Activated naive CD8-positive, alpha-beta T cell treated with anti-CD3 and anti-CD28 coated beads, Interleukin-2, amount 50 U/mL, for 24 hours (primary cell): ENCODE data around the gene AMDHD1.

Experiments used
- ATAC-seq: fragments of 150-1000 bp; cut with Tn5 transposase; one replicate; pipeline ENCODE4 v1.10.0; 2021
- DNase-seq: peaks from one replicate; pipeline ENCODE4 v3.0.0; 2021
- H3K27ac Mint-ChIP-seq: one replicate; pipeline ENCODE4 v1.8.0; 2021; ENCODE audit warnings: mild to moderate bottlenecking, mixed read lengths
- H3K27me3 Mint-ChIP-seq: one replicate; pipeline ENCODE4 v1.8.0; 2021; ENCODE audit warnings: mixed read lengths
- H3K36me3 Mint-ChIP-seq: one replicate; pipeline ENCODE4 v1.8.0; 2021; ENCODE audit warnings: low read depth, mixed read lengths
- H3K4me1 Mint-ChIP-seq: one replicate; pipeline ENCODE4 v1.8.0; 2021; ENCODE audit warnings: mixed read lengths
- H3K4me3 Mint-ChIP-seq: one replicate; pipeline ENCODE4 v1.8.0; 2021; ENCODE audit warnings: mild to moderate bottlenecking, moderate library complexity, mixed read lengths
- H3K9me3 Mint-ChIP-seq: one replicate; pipeline ENCODE4 v1.8.0; 2021; ENCODE audit warnings: mixed read lengths

The AMDHD1 gene

DNA sequence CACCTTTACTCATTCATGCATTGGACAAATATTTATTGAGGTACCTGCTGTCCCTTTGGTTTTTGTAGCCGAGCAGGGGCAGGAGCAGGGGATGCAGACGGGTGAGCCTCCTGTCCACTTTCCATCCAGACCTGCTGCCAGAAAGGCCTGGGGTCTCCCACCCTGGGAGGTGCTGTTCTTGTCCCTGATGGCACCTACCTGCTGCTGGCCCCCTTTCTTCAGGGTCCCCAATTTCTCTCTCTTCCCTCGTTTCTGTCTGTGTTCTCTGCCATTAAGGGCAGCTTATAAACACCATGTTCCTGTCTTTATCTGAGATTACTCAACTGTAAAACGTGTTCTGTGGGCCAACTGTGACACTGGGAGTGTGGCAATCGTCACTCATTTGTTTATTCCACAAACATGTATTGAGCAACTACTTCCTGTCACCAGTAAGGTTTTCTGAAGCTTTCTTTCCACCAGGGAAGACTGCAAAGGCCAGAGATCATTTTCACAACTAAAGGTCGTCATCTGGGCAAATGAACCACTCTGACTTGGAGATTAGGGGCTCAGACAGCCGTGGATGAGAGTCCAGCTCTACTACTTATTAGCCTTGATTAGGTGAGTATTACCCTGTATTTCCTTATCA is 53.0 kb downstream of the AMDHD1 start, which contains the start of gene HAL:
Gene HAL, minus strand, starts transcription at position 311 of the 625 bp plus-strand sequence. CDS start 434 bp downstream, outside the sequence.
- H3K27me3 Mint-ChIP-seq: no peaks in the 10 kb centered on the region
- ATAC-seq (no peak), DNase-seq (no peak)
- H3K4me1 Mint-ChIP-seq: peaks cover 5% of the 10 kb centered on the region
- H3K36me3 Mint-ChIP-seq: peaks cover 3% of the 10 kb centered on the region
- H3K4me3 Mint-ChIP-seq: no peak within 1 kb of the TSS
- H3K9me3 Mint-ChIP-seq: no peaks in the 10 kb centered on the region
- no peak within 1 kb of the TSS for H3K27ac Mint-ChIP-seq

DNA sequence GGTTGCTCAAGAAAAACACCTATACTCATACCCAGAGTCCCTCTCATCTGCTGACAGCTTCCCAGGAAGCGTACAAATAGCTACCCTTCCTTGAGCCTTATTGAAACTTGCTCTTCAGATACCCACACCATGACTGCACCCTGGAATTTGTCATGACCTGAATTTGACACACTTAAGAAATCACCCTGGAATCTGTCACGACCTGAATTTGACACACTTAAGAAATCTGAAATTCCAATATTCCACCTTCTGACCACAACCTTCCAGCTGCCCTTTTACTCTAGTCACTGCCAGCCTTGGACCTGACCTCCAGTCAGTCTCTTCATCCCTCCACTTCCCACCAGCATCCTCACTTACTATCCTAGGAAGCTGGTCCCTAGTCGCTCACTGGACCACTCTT is 54.1 kb downstream of the AMDHD1 start:
- Mint-ChIP-seq H3K27me3 (no peaks in the 10 kb centered on the region), H3K4me1 (peaks cover 5% of the 10 kb centered on the region), H3K4me3 (no peak overlapping the region), H3K36me3 (peaks cover 3% of the 10 kb centered on the region), H3K9me3 (no peaks in the 10 kb centered on the region), H3K27ac (no peak overlapping the region)
- DNase-seq: no peak
- no peak for ATAC-seq

DNA sequence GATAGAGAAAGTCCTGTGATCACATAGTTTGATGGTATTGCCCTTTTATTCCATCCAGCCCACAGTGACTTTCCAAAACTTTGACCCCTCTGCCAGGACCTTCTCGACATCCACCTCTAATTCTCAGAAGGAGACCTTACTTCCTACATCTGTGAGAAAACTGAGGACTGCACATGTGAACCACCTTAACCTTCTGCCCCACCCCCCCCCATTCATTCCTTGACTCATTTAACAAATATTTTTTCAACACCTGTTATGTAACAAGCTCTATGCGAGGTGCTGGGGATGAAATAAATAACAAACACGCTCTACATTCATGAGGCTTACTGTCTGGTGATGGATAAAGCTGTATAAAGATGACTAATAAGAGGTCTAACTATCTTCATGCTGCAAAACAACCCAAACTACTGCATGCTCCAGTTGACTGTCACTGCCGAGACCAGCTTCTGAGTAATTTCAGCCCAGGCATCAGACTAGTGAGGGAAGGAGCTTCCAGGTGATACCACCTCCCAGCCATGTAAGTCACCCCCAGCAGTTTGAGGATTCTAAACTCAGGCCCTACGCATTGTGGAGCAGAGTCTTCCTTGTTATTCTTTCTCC is 54.9 kb downstream of the AMDHD1 start:
- ATAC-seq (no peak), DNase-seq (no peak)
- H3K27ac Mint-ChIP-seq: no peak overlapping the region
- H3K36me3 Mint-ChIP-seq: peaks cover 3% of the 10 kb centered on the region
- no peak overlapping the region for H3K4me3 Mint-ChIP-seq
- no peaks in the 10 kb centered on the region for H3K27me3 Mint-ChIP-seq
- H3K9me3 Mint-ChIP-seq: no peaks in the 10 kb centered on the region
- H3K4me1 Mint-ChIP-seq: peaks cover 5% of the 10 kb centered on the region

DNA sequence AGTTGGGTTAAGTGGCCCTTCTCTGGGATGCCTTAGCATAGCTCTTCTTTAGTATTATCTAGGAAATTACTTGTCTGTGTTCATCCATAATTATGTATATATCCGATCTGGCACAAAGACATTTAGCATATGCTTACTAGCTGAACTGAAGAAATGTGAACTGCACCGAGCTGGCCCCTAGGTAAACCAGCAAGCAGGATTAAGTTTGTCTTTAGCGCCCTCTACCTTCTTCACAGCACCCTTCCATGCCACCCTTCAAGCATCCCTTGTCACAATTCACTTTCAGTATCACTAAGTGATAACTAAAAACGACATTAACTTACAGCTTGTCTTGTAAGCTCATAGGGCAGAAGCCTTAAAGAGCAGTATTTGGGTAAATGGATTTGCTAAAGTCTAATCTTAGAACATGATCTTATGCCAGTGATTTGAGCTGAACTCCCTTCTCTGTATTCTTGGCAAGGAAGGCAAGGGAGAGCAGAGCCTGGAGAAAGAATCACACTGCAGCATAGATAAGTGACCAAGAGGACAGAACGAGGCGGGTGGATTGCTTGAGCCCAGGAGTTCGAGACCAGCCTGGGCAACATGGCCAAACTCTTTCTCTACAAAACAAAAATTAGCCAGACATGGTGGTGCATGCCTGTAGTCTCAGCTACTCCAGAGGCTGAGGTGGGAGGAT is 55.6 kb downstream of the AMDHD1 start:
- ATAC-seq (peak; percentile 95), DNase-seq (peak; percentile 27)
- H3K27ac Mint-ChIP-seq: no peak overlapping the region
- no peaks in the 10 kb centered on the region for H3K9me3 Mint-ChIP-seq
- peaks cover 3% of the 10 kb centered on the region for H3K36me3 Mint-ChIP-seq
- H3K4me3 Mint-ChIP-seq: no peak overlapping the region
- H3K4me1 Mint-ChIP-seq: peaks cover 5% of the 10 kb centered on the region
- no peaks in the 10 kb centered on the region for H3K27me3 Mint-ChIP-seq

DNA sequence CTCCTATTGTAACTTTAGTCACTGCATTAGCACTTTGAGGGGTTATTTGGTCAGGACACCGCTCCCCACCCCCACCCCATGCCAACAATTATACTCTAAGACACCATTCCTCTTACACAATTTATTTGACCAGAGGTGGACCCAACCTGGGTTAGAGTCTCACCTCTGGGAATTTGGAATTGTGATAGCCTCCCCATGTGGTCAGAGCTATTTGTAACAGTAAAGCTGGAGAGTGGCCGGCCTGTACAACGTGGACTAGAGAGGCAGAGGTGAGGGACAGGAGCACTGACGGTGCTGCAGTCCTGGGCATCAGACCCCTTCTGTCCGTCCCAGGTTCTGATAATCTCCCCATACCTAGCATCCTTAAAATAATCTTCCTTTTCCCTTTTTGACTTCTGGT is 56.4 kb downstream of the AMDHD1 start:
- Mint-ChIP-seq H3K27me3 (no peaks in the 10 kb centered on the region), H3K9me3 (no peaks in the 10 kb centered on the region), H3K27ac (no peak overlapping the region), H3K36me3 (peaks cover 6% of the 10 kb centered on the region), H3K4me3 (no peak overlapping the region), H3K4me1 (peaks cover 5% of the 10 kb centered on the region)
- DNase-seq: no peak
- no peak for ATAC-seq

DNA sequence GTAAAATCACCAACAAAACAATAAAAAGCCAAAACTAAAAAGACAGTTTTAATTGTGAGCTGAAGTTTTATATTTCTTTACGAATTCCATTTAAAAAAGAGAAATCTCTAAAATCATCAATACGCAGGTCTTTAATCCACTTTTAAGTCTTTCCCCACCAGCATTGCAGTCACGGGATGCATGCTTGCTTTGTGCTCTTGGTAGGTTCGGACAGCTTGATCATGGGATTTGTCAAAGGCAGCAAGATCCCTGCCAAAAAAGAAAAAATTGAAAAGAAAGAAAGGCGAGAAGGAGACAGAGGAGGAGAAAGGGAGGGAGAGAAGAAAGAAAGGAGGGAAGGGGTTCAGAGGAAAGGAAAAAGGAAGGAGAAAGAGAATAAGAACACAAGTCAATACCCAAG is 57.7 kb downstream of the AMDHD1 start:
- DNase-seq (no peak), ATAC-seq (no peak)
- Mint-ChIP-seq H3K9me3 (no peaks in the 10 kb centered on the region), H3K27ac (no peak overlapping the region), H3K4me3 (no peak overlapping the region), H3K4me1 (peaks cover 5% of the 10 kb centered on the region), H3K27me3 (no peaks in the 10 kb centered on the region), H3K36me3 (peaks cover 15% of the 10 kb centered on the region)

DNA sequence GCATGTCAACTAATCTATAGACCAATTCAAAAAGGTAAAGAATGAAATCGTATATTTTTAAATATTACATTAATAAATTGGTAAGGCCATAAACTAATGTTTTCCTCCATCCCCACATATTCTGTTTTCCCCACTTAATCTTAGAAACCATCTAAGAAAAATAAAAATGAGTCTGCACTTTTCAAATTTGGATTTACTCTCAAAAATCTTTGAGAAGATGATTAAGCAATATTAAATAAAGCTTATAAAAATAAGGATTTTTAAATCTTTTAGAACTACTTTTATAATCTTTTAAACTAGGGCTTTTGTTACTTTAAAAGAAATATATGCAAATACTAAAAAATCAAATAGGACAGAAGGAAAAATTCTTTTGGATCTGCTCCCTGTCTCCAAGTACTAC is 63.6 kb downstream of the AMDHD1 start:
- no peaks in the 10 kb centered on the region for H3K9me3 Mint-ChIP-seq
- no peak overlapping the region for H3K27ac Mint-ChIP-seq
- H3K4me3 Mint-ChIP-seq: no peak overlapping the region
- H3K36me3 Mint-ChIP-seq: peaks cover 27% of the 10 kb centered on the region
- no peaks in the 10 kb centered on the region for H3K4me1 Mint-ChIP-seq
- ATAC-seq (no peak), DNase-seq (no peak)
- H3K27me3 Mint-ChIP-seq: no peaks in the 10 kb centered on the region

DNA sequence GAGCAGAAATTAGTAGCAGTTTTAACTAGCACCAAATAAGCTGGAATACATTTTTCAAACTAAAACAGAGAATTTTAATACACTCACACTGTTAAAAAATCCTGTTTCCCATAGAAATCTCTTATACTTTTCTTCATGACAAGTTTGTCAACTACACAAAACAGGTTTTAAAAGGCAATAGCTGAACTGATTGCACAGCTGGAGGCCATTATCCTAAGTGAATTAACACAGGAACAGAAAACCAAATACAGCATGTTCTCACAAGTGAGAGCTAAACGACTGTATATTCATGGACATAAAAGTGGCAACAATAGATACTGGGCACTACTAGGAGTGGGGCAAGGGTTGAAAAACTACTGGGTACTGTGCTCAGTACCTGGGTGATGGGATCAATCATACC is 64.6 kb downstream of the AMDHD1 start:
- H3K36me3 Mint-ChIP-seq: peaks cover 34% of the 10 kb centered on the region

DNA sequence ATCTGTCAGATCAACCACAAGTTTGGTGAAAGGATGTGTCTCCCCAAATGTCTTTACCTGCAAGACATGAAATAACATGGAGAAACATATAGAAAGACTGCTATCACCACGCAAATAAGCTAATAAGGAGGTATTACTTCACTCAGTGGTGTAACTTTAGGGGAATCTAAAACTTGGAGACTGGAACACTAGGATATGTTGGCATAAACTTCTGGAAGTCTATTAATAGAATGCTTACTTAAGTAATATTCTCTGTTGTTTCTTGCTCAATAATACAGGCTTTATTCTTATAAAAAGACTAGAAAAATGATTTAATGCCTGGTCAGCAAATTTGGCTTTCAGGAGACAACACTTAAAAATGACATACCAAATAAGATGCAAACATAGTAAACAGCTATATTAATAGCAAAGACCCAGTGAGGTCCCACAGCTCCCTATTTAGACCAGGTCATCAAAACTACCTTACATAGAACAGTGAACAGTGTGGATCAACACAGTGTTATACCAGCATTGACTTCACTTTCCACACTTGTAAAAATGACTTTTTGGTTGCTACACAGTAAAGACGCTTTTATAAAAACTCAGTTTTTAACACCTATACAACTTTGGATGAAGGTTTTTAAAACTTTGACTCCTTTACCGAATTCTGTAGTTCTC is 71.9 kb downstream of the AMDHD1 start:
- ATAC-seq (no peak), DNase-seq (no peak)
- H3K9me3 Mint-ChIP-seq: no peaks in the 10 kb centered on the region
- H3K4me3 Mint-ChIP-seq: no peak overlapping the region
- H3K27ac Mint-ChIP-seq: no peak overlapping the region
- H3K27me3 Mint-ChIP-seq: no peaks in the 10 kb centered on the region
- H3K36me3 Mint-ChIP-seq: peaks cover 46% of the 10 kb centered on the region
- H3K4me1 Mint-ChIP-seq: no peaks in the 10 kb centered on the region

More for the DNA sequence above, 64.6 kb downstream of the AMDHD1 start:
- ATAC-seq (no peak), DNase-seq (no peak)
- Mint-ChIP-seq H3K9me3 (no peaks in the 10 kb centered on the region), H3K27me3 (no peaks in the 10 kb centered on the region), H3K4me3 (no peak overlapping the region), H3K4me1 (no peaks in the 10 kb centered on the region), H3K27ac (no peak overlapping the region)

DNA sequence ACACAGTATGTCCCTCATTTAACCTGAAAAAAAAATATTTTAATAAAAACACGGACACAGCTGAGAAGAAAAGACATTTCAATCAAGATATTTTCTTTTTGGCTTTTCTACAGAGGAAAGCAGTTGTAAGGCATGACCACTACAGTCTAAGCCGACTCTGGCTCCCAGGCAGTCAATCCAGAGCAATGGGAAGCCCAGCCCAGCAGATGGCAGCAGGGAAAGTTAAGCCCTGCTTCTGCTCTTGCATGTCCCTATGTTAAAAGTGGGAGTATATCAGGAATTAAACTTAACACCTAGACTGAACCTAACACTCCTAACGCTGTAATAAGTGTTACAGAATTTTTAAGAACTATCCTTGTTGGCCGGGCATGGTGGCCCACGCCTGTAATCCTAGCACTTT is 72.5 kb downstream of the AMDHD1 start:
- peaks cover 44% of the 10 kb centered on the region for H3K36me3 Mint-ChIP-seq
- H3K4me3 Mint-ChIP-seq: no peak overlapping the region
- no peak overlapping the region for H3K27ac Mint-ChIP-seq
- no peak for ATAC-seq
- no peaks in the 10 kb centered on the region for H3K9me3 Mint-ChIP-seq
- no peak for DNase-seq
- no peaks in the 10 kb centered on the region for H3K4me1 Mint-ChIP-seq
- no peaks in the 10 kb centered on the region for H3K27me3 Mint-ChIP-seq
